NCI-H526 (cell line): Measurements from ENCODE around the gene SEMA4C.

Experiments
- DNase-seq, 2 experiments: peaks; one replicate each; lab custom pipeline; 2025; lab: John Stamatoyannopoulos, UW

The SEMA4C gene

DNA sequence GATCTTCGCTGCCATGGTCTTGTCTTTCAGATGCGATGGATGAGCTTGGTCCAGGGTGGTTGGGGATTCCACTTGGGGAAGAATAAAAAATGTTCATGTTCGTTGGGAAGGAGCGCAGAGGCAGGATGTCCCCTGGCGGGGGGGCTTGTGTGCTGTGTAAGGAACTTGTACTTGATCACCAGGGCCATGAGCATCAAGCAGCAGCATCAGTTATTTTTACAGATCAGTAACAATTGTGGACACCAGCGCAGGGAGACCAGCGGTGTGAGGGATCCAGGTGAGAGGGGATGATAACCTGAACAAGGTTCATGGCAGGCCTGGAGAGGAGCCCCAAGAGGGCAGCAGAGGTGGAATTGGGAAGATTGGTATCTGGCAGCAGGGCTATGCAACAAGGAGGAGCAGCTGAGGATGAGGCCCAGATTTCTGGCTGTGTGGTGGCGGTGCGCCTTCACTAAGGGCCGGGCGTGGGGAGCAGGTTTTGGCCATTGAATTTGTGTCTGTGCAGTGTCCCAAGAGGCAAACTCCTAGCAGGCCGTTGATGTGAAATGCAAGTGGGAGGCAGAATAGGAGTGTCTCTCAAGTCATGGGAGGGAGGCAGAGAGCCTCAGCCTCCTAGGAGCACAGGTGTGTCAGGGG, 49.9 kb downstream of the SEMA4C start:
- DNase-seq: no peak

DNA sequence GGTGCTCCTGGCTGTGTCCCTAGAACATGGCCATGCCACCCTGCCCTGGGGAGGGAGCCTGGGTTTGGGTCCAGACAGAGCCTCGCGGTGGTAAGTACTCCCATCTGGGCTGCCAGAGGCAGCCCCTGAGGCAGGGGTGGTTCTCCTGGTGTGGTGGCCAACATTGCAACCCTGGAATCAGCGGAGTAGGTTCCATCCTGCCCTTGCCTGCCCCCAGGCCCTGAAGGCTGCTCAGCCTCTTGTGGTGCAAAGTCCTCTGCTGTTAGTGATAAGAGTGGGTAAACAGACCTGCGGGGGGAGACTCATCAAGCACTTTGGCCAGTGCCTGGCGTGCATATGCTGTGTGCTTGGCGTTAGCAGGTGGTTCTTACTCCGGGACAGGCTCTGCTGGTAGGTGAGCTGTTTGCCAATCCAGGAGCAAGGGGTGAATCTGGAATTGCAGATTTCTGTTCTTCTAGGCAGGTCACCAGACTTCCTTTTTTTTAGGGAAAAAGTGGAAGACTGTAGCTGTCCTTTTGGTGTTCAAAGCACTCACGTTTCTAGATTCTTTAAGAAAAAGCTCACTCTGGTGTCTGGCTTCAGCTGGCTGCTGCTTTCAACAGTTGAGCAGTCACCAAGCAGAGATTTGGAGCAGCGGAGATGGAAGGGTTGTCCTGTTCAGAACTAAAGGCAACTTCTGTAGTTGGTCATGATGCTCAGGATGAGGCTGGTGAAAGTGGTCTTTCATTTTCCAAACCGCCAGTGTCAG, 50.6 kb downstream of the SEMA4C start:
- DNase-seq: peak; percentile 63 to 79

DNA sequence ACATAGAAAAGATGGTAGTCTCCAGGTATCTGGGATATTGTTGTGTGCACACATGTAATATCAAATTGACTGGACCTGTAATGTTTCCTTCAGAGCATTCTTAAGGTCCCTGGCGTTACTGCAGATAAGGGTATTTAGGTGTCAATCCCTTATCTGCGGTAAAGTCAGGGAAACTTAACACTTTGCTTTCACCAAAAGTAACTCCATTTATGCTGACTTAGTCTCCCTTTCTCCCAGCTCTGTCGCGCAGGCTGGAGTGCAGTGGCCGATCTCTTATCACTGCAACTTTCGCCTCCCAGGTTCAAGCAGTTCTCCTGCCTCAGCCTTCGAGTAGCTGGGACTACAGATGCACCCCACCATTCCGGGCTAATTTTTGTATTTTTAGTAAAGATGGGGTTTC, 52.0 kb downstream of the SEMA4C start:
- no peak for DNase-seq

DNA sequence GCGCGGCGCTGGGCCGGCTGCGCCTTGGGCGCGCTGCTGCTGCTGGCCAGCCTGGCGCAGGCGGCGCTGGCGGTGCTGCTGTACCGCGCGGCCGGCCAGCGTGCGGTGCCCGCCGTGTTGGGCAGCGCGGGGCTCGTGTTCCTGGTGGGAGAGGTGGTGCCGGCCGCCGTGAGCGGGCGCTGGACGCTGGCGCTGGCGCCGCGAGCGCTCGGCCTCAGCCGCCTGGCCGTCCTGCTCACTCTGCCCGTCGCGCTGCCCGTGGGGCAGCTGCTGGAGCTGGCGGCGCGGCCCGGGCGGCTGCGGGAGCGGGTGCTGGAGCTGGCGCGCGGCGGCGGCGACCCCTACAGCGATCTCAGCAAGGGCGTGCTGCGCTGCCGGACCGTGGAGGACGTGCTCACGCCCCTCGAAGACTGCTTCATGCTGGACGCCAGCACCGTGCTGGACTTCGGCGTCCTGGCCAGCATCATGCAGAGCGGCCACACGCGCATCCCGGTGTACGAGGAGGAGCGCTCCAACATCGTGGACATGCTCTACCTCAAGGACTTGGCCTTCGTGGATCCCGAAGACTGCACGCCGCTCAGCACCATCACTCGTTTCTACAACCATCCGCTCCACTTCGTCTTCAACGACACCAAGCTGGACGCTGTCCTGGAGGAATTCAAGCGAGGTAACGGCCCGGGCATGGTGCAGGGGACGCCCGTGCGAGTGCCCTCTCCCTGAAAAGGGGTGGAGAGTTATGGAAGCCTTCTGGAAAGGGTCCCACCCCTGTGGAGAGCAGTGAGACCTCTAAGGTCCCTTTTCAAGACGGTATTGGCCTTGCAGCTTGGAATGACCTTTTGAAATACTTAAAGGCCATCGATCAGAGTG, 52.8 kb downstream of the SEMA4C start:
- DNase-seq: peak in 1 of 2 experiments; percentile 50

DNA sequence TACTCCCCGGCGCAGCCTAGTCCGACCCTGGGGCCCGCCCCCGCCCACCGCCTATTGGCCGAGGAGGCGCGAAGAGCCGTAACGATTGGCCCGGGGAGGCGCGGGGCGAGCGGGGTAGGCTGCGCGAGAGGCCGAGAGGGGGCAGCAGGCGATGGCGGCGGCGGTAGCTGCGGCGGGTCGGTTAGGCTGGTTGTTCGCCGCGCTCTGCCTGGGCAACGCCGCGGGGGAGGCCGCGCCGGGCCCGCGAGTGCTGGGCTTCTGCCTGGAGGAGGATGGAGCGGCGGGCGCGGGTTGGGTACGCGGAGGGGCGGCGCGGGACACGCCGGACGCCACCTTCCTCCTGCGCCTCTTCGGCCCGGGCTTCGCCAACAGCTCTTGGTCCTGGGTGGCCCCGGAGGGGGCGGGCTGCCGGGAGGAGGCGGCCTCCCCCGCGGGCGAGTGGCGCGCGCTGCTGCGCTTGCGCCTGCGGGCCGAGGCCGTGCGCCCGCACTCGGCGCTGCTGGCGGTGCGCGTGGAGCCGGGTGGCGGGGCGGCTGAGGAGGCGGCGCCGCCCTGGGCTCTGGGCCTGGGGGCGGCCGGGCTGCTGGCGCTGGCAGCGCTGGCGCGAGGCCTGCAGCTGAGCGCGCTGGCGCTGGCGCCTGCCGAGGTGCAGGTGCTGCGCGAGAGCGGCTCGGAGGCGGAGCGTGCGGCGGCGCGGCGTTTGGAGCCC, 53.6 kb downstream of the SEMA4C start, which contains the start of gene CNNM3:
TSS of gene CNNM3 (plus strand) at position 142 of the 709 bp plus-strand sequence. CDS start at position 152, 10 bp downstream.
- peak; percentile 77 to 97 for DNase-seq

DNA sequence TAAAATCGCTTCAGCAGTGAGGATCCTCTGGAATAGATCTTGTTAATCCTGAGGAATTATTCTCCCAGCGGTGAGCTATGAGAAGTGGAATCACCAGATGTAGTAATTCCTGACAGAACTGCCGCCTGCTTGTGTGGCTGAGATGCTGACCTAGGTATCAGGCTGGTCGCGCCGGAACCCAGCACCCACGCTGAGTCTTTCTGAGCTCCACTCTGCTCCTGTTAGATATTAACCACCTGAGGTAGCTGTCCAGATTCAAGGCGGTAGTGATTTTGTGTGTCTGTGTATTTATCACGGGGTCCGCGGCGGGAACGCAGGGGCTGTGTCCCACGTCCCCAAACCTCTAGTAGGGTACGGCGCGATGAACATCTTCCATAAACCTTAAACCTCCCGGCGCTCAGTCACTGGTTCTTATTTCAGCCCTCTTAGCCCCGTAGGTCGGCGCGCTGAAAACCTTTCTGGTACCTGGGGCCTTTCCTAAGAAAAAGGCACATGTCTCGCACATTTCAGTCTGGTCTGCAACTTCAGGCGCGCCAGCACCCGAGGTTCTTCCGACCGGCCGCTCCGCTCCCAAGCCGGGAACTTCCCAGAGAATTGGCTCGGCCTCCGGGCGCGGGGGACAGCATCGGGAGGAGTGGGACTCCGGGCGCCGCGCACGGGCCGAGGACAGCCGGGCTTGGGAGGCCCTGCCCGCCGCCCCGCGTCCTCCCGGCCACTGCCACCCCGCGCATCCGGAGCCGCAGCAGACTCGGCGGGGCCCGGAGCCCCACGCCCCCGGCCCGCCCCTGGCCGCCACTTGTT, 54.4 kb downstream of the SEMA4C start:
- DNase-seq: peak; percentile 46 to 81

DNA sequence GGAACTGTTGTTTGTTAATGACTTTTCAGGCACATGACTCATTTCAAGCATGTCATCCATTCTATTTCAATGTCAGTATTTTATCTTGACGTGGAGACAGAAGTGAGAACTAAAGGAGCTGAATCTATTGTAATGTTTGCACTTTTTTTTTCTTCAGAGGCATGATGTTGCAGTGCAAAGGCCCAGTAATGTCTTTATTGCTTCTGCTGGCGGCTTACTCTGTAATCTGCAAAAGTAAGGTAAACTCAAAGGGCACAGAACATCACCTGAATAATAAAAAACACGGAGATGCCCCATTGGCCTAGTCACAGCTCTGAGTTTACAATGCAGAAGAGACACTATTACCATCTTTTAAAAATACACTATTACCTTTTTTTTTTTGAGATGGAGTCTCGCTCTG, 56.2 kb downstream of the SEMA4C start:
- DNase-seq: no peak

DNA sequence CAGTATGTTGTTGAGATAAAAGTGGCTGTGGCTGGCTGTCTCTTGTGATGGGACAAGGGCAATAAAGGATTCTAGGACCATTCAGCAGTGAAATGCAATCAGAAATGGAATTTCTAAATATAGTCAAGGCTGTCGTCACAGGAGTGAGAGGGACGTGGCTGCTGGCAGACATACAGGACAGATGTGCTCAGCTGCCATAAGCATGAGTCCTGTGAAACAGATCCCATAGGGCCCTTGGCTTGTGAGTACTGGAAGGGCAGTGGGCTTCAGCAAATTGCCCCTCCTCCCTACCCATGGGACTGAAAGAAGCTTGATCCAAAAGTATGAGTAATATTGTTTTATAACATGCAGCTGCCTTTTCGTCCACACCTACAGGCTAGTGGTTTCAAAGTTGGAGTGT, 58.0 kb downstream of the SEMA4C start:
- no peak for DNase-seq

GRCh38 chr2:96810783-96811192, 59.1 kb downstream of the SEMA4C start:
- DNase-seq: no peak

DNA sequence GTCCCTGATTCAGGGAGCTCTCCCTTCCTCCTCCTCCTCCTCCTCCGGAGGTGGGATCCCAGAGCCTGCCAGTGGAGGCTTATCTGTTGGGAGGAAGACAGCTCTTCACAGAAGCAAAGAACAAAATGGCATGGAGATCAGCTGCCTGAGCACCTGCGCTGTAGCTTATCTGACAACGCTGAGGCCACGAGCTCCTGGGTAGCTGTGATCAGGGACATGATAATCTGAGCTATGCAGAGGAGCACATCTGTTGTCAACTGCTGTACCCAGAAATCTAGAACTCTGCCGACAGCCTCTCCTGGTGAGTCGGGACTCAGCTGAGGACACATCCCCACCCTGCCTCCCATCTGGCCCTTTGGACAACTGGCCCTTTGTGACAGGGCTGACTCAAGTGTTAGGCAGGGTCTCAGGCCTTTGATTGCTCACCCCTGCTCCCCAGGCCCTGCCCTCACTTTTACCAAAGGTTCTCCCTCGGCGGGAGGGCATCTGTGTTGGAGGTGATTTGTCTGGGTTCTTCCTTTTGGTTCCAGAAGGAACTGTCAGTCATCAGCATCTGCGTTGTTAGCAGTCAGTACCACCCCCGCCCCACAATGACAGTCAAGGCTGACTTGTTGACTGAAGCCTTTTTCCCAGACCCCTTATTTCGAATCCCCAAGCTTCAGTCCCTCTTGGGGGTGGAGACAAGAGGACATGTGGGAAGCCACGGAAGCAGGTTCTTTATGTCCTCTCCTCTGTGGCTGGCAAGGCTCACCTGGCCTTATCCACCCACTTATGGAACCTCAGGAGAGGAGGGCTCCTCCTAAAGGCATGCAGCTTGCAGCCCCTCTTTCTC, 59.7 kb downstream of the SEMA4C start:
- no peak for DNase-seq
